GM21619 (cell line): ENCODE results near the gene MYLK3.
"Not testable (repeated sequence)": the region's sequence is repeated elsewhere in the genome, so short reads cannot be mapped to it uniquely, and the experiment has no call there.

Source experiments
- ATAC-seq: cut with Tn5 transposase; IDR thresholded peaks from one replicate; pipeline ENCODE4 v1.9.1; 2021; ENCODE audit not compliant: unreplicated experiment

The MYLK3 gene

GRCh38 chr16:46690281-46691178 lies 57.6 kb downstream of the MYLK3 start:
- ATAC-seq: no peak

GRCh38 chr16:46689365-46690280 lies 58.5 kb downstream of the MYLK3 start, which contains the start of gene ORC6:
Gene ORC6, plus strand, starts transcription at chr16:46689659. Its CDS starts 47 bp downstream, at chr16:46689706.
- ATAC-seq: peak; percentile 65

DNA sequence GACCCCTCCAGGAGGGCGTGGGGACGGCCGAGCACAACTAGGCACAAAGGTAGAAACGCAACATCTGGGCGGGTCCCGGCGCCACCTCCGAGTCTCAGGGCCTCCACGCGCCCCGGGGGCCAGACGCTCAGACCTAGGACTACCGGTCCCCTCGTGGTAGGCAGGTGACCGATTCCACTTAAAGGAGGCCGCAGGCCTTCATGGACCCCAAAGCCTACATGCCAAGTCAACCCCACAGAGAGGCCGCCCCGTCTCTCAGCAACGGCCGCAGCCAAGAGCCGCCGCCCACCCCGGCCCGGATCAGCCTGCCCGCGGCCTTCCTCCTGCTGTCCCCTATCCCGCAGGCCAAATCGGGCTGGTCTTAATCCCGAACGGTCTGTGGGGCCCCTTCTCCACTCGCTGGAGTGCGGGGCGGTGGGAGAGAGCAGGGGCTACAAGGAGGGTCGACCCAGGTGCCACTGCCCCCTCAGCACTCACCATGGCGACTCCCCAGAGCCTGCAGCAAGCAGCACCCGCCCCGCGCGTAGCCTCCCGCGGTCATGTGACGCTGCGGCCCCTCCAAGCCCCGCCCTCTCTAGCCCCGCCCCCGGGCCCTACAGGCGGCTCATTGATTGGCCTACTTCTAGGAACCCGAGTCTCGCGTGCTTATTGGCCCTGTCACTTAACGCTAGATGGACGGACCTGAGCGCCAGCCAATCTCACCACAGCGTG lies 59.3 kb downstream of the MYLK3 start, which contains the start of gene VPS35:
TSS of gene VPS35 (minus strand) at position 525 of the 711 bp plus-strand sequence. CDS start at position 480, 45 bp downstream.
- ATAC-seq: peak; percentile 78

GRCh38 chr16:46688101-46688653 lies 60.0 kb downstream of the MYLK3 start:
- no peak for ATAC-seq

- no peak for ATAC-seq
Measured at GRCh38 chr16:46687486-46687885, 60.7 kb downstream of the MYLK3 start.

DNA sequence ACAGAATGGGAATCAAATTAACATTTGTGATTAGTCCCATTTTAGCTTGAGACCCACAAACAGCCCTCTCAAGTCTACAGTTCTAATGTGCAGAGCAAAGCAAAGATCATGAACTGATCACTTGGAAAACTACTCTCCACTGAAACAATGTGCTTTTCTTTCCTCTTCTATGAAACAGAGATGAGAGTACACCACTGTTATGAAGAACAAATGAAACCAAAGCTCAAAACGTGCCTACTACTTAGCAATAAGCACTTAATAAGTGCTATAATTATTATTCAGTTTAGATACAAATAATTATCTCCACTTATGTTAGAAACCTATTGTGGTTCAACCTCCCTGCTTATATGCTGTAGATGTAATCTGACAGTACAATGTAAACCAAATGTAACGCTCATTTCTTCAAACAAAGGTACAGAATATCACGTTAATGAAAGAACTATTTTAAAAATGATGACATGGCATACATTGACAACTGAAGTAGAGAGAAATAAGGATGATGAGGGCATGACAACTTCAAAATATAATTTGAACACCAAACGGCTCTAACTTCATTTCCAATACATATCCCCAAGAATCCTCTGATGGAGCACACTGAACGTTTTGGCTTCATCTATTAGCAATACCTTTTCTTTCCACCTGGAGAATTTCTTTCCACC lies 61.2 kb downstream of the MYLK3 start:
- ATAC-seq: no peak

GRCh38 chr16:46681867-46682266 lies 66.3 kb downstream of the MYLK3 start:
- ATAC-seq: not testable (repeated sequence)

DNA sequence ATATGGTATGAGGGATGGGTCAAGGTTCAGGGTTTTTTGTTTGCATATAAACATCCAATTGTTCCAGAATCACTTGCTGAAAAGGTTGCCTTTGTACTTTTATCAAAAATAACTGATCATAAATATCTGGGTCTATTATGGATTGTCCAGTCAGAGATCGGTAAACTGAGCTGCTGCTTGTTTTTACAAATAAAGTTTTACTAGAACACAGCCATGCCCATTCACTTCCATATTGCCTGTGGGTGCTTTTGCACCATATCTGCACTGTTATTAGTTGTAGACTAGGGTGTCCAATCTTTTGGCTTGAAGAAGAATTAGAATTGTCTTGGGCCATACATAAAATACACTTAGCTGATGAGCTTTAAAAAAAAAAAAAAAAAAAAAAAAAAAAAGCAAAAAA lies 70.2 kb downstream of the MYLK3 start:
- not testable (repeated sequence) for ATAC-seq

- peak; percentile 90 for ATAC-seq
Measured at GRCh38 chr16:46673320-46674013, 74.7 kb downstream of the MYLK3 start.

- ATAC-seq: no peak
Measured at GRCh38 chr16:46662123-46662522, 86.0 kb downstream of the MYLK3 start.

DNA sequence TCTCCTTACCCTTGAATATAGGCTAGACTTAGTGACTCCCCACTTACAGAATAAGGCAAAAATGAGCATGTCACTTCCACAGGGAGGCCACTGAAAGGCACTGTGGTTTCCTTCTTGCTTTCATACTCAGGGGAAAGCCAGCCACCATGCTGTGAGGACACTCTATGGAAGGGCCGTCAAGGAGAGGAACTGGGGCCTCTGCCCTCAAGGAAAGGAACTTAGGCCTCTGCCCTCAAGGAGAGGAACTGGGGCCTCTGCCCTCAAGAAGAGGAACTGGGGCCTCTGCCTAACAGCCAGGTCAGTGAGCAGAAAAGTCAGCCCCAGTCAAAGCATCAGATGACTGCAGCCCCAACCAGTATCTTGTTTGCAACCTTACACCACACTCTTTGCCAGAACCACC lies 89.2 kb downstream of the MYLK3 start:
- ATAC-seq: peak; percentile 95
